Esophagus muscularis mucosa (tissue), 4 donors: ENCODE measurements around the gene STX18. TPM values are rescaled to one million over a fixed set of nuclear protein-coding genes. Genes with fewer than 3 reads are reported as not detected.

ENCODE experiments used
- DNase-seq: peaks from one replicate; pipeline ENCODE4 v3.0.0-alpha.2; 2017; ENCODE audit errors: extremely low spot score
- H3K27ac ChIP-seq, 4 donors: fragments of 200-600 bp; sonication (generic); replicated peaks in 1 of 4; 1 replicate in 3 of 4; 2 replicates in 1 of 4; pipeline ENCODE4 v1.5.1; 2016 to 2019; ENCODE audit warnings: mild to moderate bottlenecking in 1 of 4
- H3K27me3 ChIP-seq, 4 donors: fragments of 200-600 bp; sonication (generic); one replicate each; pipeline versions ENCODE4 v1.5.1 to v1.6.0; 2016 to 2019
- H3K36me3 ChIP-seq, 4 donors: fragments of 200-600 bp; sonication (generic); one replicate each; pipeline ENCODE4 v1.5.1; 2016 to 2019
- H3K4me1 ChIP-seq, 4 donors: fragments of 200-600 bp; sonication (generic); one replicate each; pipeline ENCODE4 v1.5.1; 2016 to 2019
- H3K4me3 ChIP-seq, 4 donors: fragments of 200-600 bp; sonication (generic); 1 replicate in 2 of 4; 2 replicates in 2 of 4; pipeline ENCODE4 v1.5.1; 2016 to 2019; ENCODE audit warnings: mild to moderate bottlenecking in 4 of 4, moderate library complexity in 1 of 4
- H3K9me3 ChIP-seq, 4 donors: fragments of 200-600 bp; sonication (generic); 1 replicate in 3 of 4; 2 replicates in 1 of 4; pipeline ENCODE4 v1.5.1; 2016 to 2019
- CTCF ChIP-seq, 3 experiments: fragments of 200-600 bp in 2 of 3; fragments of 450-650 bp in 1 of 3; sonication (generic) in 2 of 3; IDR thresholded peaks; one replicate each; pipeline ENCODE4 v1.5.1; 2017 to 2019; ENCODE audit warnings: antibody characterized with exemption in 3 of 3, mild to moderate bottlenecking in 2 of 3, moderate library complexity in 1 of 3
- EP300 ChIP-seq: sonication (generic); formaldehyde crosslinking; IDR thresholded peaks from one replicate; pipeline ENCODE4 v1.6.1; 2017; ENCODE audit warnings: antibody characterized with exemption
- POLR2A ChIP-seq: fragments of 450-650 bp; IDR thresholded peaks from one replicate; pipeline ENCODE4 v1.6.1; 2017; ENCODE audit warnings: antibody characterized with exemption, moderate library complexity, mild to moderate bottlenecking, low read depth
- POLR2AphosphoS5 ChIP-seq, 2 donors: sonication (generic); formaldehyde crosslinking; IDR thresholded peaks; one replicate each; pipeline ENCODE4 v1.6.1; 2017; ENCODE audit warnings: antibody characterized with exemption in 2 of 2
- WGBS: methylation state at CpG from one replicate; pipeline ENCODE4 v1.1.5; 2018; 5-methylcytosine and 5-hydroxymethylcytosine counted together
- intact Hi-C: fragments of 100-400 bp; cut with DNase I; formaldehyde crosslinking; loops from one replicate; pipeline ENCODE4 v1.15.1; 2023
- total RNA-seq, 4 donors: library from RNA; depleted of rRNA; stranded (reverse); fragments of >200 nt; gene quantifications; one replicate each; pipeline versions ENCODE4 v1.1.0 to v1.2.1, GENCODE V29; 2016

STX18 gene
- total RNA-seq, 4 donors from 2014 or later = 14.5 to 21.0 (median 17.8) TPM

- Histone ChIP-seq H3K4me1 (no peaks in the 10 kb centered on the region), H3K4me3 (no peak overlapping the region), H3K9me3 (no peaks in the 10 kb centered on the region), H3K27me3 (no peaks in the 10 kb centered on the region), H3K36me3 (peaks cover 22 to 58% (median 32%) of the 10 kb centered on the region in 4 donors), H3K27ac (no peak overlapping the region)
- no peak for DNase-seq
- 95% methylated on average over 24 of the region's 27 CpGs for WGBS
- intact Hi-C loops = no loop called here
- no peak for TF ChIP-seq EP300
- no peak for TF ChIP-seq CTCF (IDR thresholded peaks at IDR 0.05)
- no peak for TF ChIP-seq POLR2AphosphoS5 (IDR thresholded peaks at IDR 0.05)
- TF ChIP-seq POLR2A = no peak
Measured at GRCh38 chr4:4415806-4416805, 125.7 kb downstream of the STX18 start.

GRCh38 chr4:4415107-4415805 lies 126.6 kb downstream of the STX18 start:
- intact Hi-C loops = no loop called here
- WGBS = 92% methylated on average over 19 of the region's 19 CpGs
- no peak overlapping the region for H3K27ac ChIP-seq
- peaks cover 16 to 49% (median 25%) of the 10 kb centered on the region in 4 donors for H3K36me3 ChIP-seq
- H3K27me3 ChIP-seq = no peaks in the 10 kb centered on the region
- no peaks in the 10 kb centered on the region for H3K4me1 ChIP-seq
- H3K4me3 ChIP-seq = no peak overlapping the region
- no peak for TF ChIP-seq CTCF (IDR thresholded peaks at IDR 0.05)
- TF ChIP-seq EP300 = no peak
- no peak for TF ChIP-seq POLR2A
- TF ChIP-seq POLR2AphosphoS5 (IDR thresholded peaks at IDR 0.05) = no peak
- H3K9me3 ChIP-seq = no peaks in the 10 kb centered on the region
- no peak for DNase-seq

GRCh38 chr4:4413806-4414205 lies 128.0 kb downstream of the STX18 start:
- TF ChIP-seq CTCF (IDR thresholded peaks at IDR 0.05) (no peak), POLR2A (no peak), POLR2AphosphoS5 (IDR thresholded peaks at IDR 0.05) (no peak), EP300 (no peak)
- Histone ChIP-seq H3K4me3 (no peak overlapping the region), H3K27me3 (peaks cover 0 to under 1% (median 0%) of the 10 kb centered on the region in 4 donors), H3K9me3 (no peaks in the 10 kb centered on the region), H3K27ac (no peak overlapping the region), H3K36me3 (peaks cover 3 to 35% (median 10%) of the 10 kb centered on the region in 4 donors), H3K4me1 (no peaks in the 10 kb centered on the region)
- intact Hi-C loops = no loop called here
- 90% methylated on average over 7 of the region's 7 CpGs for WGBS
- no peak for DNase-seq

- no peak for TF ChIP-seq POLR2A
- TF ChIP-seq POLR2AphosphoS5 (IDR thresholded peaks at IDR 0.05) = no peak
- TF ChIP-seq CTCF (IDR thresholded peaks at IDR 0.05) = no peak
- TF ChIP-seq EP300 = no peak
- no peak overlapping the region for H3K27ac ChIP-seq
- no peaks in the 10 kb centered on the region for H3K9me3 ChIP-seq
- 88% methylated on average over 10 of the region's 10 CpGs for WGBS
- peaks cover 0 to 30% (median 6%) of the 10 kb centered on the region in 4 donors for H3K36me3 ChIP-seq
- H3K27me3 ChIP-seq = peaks cover 0 to 5% (median 0%) of the 10 kb centered on the region in 4 donors
- no peak overlapping the region for H3K4me3 ChIP-seq
- no peaks in the 10 kb centered on the region for H3K4me1 ChIP-seq
- intact Hi-C loops = no loop called here
- no peak for DNase-seq
Measured at GRCh38 chr4:4413373-4413725, 128.5 kb downstream of the STX18 start.
